Stimulated activated CD4-positive, alpha-beta T cell treated with anti-CD3 and anti-CD28 coated beads, Interleukin-12 subunit alpha, Interleukin-12 subunit beta, amount 100 ng/mL, for 48 hours (primary cell): ENCODE results near the gene ME3.
"Not testable (repeated sequence)": the region's sequence is repeated elsewhere in the genome, so short reads cannot be mapped to it uniquely, and the experiment has no call there.

Experiments
- DNase-seq, 3 donors: peaks; one replicate each; pipeline ENCODE4 v3.0.0-alpha.2; 2020; ENCODE audit warnings: low read depth in 2 of 3, low spot score in 1 of 3

The ME3 gene

GRCh38 chr11:86666193-86666592 lies 6.2 kb downstream of the ME3 start:
- DNase-seq: no peak

- no peak for DNase-seq
Measured at GRCh38 chr11:86664930-86665329, 7.5 kb downstream of the ME3 start.

GRCh38 chr11:86663761-86664160 lies 8.7 kb downstream of the ME3 start:
- DNase-seq: no peak

GRCh38 chr11:86663291-86663690 lies 9.1 kb downstream of the ME3 start:
- DNase-seq: no peak

GRCh38 chr11:86660736-86661135 lies 11.7 kb downstream of the ME3 start:
- DNase-seq: no peak

GRCh38 chr11:86660088-86660487 lies 12.3 kb downstream of the ME3 start:
- DNase-seq: no peak

GRCh38 chr11:86658534-86658933 lies 13.9 kb downstream of the ME3 start:
- no peak for DNase-seq

GRCh38 chr11:86645212-86645611 lies 27.2 kb downstream of the ME3 start:
- DNase-seq: not testable (repeated sequence)

- DNase-seq: no peak
Measured at GRCh38 chr11:86644291-86644690, 28.1 kb downstream of the ME3 start.

GRCh38 chr11:86641537-86642261 lies 30.7 kb downstream of the ME3 start:
- no peak for DNase-seq

GRCh38 chr11:86639137-86639536 lies 33.3 kb downstream of the ME3 start:
- DNase-seq: no peak

GRCh38 chr11:86638673-86639072 lies 33.7 kb downstream of the ME3 start:
- no peak for DNase-seq

GRCh38 chr11:86637988-86638387 lies 34.4 kb downstream of the ME3 start:
- peak in 1 of 3 donors; percentile 7 for DNase-seq

- no peak for DNase-seq
Measured at GRCh38 chr11:86636275-86636674, 36.1 kb downstream of the ME3 start.

- DNase-seq: peak; percentile 30 to 46 (median 37)
Measured at GRCh38 chr11:86632499-86633269, 39.7 kb downstream of the ME3 start.

- no peak for DNase-seq
Measured at GRCh38 chr11:86630229-86630981, 42.0 kb downstream of the ME3 start.

GRCh38 chr11:86629045-86629706 lies 43.2 kb downstream of the ME3 start:
- no peak for DNase-seq

GRCh38 chr11:86627776-86628455 lies 44.5 kb downstream of the ME3 start:
- DNase-seq: no peak

- DNase-seq: no peak
Measured at GRCh38 chr11:86625981-86626380, 46.4 kb downstream of the ME3 start.

GRCh38 chr11:86625544-86625943 lies 46.9 kb downstream of the ME3 start:
- no peak for DNase-seq

- DNase-seq: no peak
Measured at GRCh38 chr11:86624366-86624765, 48.0 kb downstream of the ME3 start.
